Hindlimb muscle (tissue), 1 donor: ENCODE results near the gene PRDX2. TPM values are rescaled to one million over a fixed set of nuclear protein-coding genes. Genes with fewer than 3 reads are reported as not detected.
A peak's percentile ranks its signal among the peaks of the same experiment; 100 is the strongest.

Experiments used
- DNase-seq: peaks from one replicate; pipeline ENCODE4 v3.0.0-alpha.2; 2013
- polyA plus RNA-seq: library from polyadenylated mRNA; unstranded; fragments of 120-200 nt; gene quantifications from one replicate; pipeline ENCODE4 v1.2.1, GENCODE V29; 2013; ENCODE audit not compliant: insufficient read length

The PRDX2 gene
- polyA plus RNA-seq, 1 donor: 169 TPM

DNA sequence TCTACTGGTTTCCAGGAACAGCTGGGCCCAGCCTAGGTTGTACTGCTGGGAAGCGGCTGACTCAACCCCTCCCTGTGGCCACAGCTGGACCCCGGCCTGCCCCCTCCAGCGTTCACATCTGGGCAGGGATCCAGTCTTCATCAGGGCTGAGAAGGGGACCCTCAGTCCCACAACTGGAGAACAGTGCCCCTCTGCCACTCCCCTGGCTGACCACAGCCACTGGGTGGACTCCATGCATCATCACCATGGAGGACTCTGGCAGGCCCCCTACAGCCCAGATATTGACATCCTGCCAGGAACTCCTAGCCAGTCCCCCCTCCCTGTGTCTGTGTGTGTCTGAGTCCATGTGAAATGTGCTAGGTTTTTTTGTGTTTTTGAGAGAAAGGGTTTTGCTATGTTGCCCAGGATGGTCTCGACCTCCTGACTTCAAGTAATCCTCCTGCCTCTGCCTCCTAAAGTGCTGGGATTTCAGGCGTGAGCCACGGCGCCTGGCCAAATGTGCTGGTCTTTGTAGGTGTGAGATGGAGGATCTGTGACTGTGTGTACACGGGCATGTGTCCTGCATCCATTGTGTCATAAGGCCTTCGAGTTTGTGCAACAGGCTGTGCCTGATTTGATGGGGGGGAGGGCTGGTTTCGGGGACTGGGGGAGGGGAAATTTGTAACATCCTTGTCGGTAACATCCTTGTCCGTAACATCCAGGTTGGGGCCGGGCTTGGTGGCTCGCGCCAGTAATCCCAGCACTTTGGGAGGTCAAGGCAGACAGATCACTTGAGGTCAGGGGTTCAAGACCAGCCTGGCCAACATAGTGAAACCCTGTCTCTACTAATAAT, 22.2 kb downstream of the PRDX2 start:
- peak; percentile 82 for DNase-seq

DNA sequence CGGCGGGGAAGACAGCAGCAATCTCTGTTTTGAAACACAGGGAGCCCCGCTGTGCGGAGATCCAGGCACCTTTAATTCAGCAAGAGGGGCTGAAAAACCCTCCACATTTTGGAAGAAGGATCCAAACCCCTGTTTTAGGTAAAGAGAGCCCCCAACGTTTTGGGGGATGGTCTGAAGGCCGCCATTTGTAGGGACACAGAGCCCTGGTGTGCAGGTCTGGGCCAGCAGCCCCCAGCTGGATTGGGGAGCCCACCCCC, 22.8 kb downstream of the PRDX2 start:
- DNase-seq: no peak

DNA sequence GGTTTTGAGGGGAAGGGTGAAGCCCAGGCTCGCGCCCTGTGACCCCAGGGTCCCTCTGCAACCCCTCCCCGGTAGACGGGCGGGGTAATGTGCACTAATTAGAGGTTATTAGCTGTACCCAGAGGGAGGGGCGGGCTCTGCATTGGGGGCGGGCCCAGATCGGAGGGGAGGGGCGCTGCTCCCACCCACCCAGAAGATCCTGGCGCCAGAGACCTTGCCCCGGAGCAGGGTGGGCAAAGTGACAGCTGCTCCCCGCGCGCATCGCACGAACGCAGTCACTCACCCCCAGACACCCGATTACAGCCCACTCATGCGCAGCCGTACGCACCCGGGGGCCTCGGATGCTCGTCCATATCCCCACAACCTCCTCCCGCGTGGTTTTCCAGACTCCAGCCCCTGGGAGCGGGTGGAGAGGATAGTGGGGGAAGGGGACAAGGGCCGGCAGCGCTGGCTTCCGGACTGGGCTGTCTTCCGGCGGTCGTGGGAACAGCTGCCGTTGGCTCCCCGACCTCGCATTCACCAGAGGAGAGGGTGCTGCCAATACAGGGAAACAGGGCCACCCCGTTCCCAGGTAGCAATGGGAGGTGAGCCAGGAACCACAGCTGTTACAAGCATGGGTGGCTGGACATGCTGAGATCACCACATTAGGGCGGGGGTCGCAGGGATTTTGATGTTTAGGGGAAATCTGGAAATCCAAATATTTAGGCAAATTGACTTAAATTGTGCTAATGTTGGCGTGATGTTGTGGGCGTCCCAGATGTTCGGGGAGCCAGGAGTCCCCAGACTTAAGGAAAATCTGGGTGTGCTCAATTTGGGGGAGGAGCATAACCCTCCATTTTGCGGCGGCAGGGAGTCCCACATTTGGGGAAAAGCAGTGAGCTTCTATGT, 23.3 kb downstream of the PRDX2 start:
- DNase-seq: no peak

DNA sequence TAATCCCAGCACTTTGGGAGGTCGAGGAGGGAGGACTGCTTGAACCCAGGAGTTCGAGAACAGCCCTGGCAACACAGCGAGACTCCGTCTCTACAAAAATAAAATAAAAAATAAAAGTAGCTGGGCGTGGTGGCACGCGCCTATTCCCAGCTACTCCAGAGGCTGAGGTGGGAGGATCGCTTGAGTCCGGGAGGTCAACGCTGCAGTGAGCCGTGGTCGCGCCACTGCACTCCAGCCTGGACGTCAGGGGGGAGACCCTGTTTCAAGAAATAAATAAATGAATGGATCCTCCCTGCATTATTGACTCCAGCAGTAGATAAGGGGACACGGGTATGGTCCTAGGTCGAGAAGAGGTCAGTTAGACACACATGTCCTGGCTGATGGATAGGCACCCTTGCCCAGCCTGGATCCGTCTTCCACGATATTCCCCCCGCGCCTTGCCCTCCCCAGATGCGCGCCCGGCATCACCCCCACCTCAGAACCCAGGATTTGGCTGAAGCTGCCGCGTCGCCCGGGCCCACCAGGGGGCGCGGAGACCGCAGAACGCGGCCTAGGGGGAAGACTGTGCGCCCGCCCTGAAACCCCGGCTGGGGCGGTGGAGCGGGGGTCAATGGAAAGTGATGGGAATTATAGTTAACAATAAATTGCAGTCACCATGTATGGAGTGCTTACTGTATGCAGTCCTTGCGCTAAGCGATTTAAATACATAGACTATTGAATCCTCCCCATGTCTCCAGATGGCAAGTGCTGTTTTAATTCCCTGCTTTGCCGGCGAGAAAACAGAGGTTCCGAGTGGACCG, 24.2 kb downstream of the PRDX2 start:
- peak; percentile 87 for DNase-seq

DNA sequence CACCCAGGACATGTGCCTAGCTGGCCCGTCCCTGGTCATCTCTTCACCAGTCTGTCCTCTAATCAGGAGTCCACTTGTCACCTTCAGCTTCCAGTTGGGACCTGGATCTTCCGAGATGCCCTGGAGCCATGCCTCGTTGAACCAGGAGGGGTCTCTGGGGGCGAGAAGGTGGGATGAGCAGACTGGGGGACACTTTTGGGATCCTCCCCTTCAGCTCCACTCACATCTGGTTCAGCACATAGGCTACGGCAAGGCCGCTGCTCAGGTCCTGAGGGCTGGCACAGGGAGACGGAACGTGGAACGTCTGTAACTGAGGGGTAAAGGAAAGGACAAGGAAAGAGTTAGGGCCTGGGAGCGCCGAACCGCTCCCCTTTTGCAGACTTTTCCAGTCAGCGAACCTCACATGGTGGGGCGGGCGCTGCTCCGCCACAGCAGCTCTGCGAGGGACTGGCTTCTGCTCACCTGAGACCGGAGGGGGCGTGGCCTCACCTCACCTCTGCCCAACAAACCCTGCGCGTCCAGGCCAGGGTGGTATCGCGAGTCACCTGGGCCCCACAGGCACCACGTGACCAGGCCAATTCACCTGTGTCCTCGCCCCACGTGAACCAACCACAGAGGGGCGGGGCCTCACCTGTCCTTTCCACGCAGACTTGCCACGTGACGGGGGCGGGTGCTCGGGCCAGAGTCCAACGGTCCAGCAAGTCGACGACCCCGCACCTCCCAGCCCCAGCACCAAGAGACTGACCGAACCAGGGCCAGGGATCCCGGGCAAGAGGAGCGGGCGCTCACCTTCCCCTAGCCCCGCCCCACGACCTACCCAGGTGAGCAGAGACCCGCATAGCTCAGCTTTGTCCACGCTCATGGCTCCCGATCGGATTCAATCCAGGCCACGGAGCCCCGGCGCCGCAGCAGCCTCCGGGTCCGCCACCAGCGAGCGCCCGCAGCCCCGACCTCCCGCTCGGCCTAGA, 26.7 kb downstream of the PRDX2 start, which contains the start of gene HOOK2:
HOOK2 (minus strand) TSS at position 965 of the 968 bp plus-strand sequence; CDS start at position 862, 103 bp downstream.
- no peak for DNase-seq

DNA sequence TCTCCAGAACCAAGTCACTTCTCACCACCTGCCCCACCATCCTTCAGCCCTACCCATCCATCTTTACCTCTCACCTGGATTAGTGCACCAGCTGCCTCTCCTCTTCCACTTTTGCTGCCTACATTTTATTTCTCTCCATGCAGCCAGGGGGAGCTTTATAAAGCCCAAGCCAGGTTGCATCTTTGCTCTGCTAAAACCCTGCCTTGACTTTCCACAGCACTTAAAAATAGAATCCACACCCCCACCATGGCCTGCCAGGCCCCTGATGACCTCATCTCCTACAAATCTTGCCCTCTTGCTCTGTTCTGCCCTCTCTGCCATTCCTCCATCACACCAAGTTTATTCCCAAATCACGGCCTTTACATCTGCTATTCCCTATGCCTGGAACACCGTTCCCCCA, 28.0 kb downstream of the PRDX2 start:
- no peak for DNase-seq

DNA sequence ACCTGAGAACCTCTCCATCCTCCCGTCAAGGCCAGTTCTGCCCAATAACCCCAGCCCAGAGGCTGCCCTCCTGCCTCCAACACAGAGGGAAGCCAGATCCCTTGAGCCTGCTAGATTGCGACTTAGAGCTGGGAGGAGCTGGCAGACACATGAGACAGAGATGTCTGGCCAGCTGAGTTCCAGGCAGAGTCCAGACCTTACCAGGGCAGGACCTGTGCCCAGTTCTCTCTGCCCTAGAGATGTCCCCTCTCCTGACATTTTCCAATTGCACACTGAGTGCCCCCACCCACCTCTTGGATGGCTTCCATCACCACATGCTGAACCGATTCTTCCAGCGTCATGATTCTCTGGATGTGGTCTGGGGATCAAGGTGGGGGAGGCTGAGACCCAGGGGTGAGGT, 29.3 kb downstream of the PRDX2 start:
- DNase-seq: no peak

DNA sequence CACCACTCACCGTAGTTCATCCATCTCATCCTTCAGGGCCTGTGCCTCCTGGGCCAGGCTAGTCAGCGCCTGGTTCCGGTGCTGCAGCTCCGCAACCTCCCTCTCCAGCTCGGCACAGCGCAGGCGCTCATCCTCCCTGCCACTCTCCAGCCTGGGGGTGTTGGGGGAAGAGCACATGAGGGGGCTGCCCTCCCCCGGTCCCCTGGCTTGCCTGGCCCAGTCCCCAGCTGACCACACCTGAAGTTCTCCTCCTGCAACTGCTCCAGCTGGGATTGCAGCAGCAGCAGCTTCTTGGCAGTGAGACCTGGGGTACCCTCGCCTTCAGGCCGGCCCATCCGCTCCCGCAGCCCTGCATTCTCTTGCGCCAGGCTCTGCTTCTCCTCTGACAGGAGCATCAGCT, 30.7 kb downstream of the PRDX2 start:
- DNase-seq: no peak

DNA sequence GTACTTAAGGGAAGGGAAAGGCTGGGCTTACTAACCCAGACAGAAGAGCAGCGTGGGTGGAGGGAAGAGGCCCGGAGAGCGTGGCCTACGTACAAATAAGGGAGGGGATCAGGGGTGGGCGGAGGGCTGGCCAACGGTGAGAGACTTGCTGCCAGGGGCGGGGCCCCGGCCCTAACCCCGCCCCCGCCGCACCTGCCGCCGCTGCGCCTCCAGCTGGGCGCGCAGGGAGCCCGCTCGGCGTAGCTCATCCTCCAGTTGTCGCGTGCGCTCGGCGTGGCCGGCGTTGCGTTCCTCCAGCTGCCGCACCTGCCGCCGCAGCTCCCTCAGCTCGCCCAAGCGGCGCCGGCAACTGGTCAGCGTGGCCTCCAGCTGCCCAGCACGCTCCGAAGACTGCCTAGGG, 31.9 kb downstream of the PRDX2 start:
- no peak for DNase-seq

DNA sequence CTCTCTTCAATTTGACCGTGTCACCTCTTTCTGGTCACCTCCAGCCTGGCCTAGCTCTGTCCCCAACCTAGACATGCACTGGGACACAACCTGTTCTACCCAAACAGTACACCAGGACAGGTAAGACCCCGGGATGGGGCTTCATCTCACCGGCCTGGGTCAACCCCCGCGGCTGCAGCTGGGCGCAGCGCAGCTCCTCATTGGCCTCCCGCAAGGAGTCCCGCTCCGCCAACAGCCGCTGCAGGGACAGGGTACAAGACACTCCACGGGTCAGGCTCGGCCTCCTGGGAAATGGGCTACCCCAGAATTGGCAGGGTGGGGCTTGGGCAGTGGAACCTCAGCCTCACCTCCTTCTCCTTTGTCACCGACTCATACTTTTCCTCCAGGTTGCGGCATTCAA, 33.9 kb downstream of the PRDX2 start:
- no peak for DNase-seq

DNA sequence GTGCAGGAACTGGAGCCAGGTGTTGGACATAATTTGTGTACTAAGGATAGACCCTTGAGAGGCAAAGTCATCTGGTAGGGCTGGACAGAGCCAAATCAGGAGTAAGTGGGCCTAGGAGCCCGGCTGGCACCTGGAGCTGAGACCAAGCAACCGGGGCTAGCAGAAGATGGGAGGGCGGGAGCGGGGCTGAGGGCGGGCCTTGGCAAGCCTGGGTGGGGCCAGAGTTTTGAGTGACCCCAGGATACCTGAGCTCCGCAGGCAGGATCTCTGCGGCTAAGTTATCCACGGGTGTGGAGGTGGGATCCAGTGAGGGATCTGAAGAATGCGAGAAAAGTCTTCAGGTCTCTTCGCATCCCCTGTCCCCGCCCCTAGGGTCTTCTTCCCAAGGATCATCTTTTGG, 34.5 kb downstream of the PRDX2 start:
- DNase-seq: no peak

DNA sequence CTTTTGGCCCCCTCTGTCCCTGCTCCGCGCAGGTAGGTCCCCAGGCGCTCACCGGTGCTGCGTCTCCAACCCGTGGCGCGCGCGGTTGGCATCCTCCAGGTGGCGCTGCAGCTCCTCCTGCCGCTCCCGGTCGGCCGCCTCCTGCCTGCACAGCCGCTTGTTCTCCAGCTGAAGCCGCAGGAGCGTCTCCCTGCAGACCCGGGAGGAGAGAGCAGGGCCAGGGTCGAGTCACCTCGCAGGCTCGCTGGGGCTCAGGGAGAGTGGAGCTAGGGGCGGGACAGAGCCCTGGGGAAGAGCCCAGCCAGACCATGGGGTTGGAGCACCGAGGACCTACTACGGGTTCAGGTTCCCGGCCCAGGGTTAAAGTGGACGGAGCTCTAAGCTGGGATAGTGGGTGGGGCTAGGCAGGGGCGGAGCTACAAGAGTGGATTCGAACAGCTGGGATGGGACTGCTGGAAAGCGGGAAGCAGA, 35.5 kb downstream of the PRDX2 start:
- DNase-seq: peak; percentile 75

DNA sequence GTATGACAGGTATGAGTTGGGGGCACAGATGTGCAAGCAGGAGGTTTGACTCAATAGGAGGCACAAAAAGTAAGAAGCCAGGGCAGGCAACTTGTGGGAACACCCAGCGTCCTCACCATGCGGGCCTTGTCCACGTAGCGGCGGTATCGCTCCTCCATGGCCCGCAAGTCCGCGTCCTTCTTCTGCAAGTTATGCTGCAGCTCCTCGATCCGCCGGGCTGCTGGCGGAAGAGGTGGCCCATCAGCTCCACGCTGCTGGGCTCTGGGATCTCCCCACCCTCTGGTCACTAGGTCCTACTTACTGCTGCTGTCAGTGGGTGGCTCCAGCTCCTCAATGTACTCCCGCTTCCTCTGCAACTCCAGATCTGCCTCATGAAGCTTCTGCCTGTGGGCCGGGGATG, 36.9 kb downstream of the PRDX2 start:
- DNase-seq: no peak

DNA sequence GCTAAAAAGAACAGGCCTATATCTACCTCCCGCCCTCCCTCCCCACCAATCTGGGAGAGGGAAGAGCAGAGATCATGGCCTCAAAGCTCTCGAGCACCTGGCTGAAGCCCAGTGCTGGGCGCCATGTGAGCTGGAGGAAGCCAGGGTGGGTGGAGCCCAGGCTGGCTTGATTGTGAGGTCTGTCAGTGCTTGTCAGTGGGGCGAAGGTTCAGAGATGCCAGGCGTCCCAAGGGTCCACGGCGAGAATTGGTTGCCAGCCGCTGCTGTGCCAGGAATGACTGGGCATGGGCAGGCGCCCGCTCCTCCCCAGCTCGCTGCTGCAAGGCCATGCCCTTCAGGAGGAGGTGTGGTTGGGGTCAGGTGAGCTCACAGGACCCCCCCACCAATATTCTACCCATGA, 38.5 kb downstream of the PRDX2 start:
- DNase-seq: no peak

DNA sequence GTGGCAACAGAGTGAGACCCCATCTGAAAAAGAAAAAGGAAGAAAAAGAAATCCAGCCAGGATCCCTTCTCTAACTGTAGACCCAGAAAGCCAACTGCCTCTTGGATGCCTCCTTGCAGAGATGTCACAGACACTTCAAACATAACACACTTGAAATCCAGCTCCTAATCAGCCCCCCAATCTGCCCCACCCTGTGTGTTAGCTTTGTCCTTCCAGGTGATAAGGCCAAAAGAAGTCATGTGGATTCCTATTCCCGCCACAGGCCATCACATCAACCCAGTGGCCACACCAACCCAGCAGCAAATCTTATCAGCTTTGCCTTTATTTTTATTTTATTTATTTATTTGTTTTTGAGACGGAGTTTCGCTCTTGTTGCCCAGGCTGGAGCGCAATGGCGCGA, 41.9 kb downstream of the PRDX2 start:
- no peak for DNase-seq

DNA sequence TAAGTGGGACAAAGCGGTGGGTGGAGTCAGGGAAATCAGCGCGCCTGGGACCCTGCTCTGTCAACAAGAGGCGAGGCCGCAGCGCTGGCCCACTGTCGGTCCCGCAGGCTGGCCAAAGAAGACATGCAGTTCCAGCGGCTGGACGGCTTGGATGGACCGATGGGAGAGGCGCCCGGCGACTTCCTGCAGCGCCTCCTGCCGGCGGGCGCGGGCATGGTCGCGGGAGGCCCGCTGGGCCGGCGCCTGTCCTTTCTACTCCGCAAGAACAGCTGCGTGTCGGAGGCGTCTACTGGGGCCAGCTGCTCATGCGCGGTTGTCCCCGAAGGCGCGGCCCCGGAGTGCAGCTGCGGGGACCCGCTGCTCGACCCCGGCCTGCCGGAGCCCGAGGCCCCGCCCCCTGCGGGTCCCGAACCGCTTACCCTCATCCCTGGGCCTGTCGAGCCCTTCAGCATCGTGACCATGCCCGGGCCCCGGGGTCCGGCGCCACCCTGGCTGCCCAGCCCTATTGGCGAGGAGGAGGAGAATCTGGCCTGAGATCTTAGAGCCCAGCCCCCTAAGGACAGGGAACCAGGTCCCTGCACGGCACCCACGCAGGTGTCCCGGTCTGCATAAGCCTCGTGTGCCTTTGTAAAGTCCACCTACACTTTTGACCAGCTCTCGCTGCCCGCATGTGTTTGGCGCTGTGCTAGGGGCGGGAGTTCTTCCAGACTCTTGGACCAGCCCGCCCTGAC, 43.9 kb downstream of the PRDX2 start:
- DNase-seq: peak; percentile 80

DNA sequence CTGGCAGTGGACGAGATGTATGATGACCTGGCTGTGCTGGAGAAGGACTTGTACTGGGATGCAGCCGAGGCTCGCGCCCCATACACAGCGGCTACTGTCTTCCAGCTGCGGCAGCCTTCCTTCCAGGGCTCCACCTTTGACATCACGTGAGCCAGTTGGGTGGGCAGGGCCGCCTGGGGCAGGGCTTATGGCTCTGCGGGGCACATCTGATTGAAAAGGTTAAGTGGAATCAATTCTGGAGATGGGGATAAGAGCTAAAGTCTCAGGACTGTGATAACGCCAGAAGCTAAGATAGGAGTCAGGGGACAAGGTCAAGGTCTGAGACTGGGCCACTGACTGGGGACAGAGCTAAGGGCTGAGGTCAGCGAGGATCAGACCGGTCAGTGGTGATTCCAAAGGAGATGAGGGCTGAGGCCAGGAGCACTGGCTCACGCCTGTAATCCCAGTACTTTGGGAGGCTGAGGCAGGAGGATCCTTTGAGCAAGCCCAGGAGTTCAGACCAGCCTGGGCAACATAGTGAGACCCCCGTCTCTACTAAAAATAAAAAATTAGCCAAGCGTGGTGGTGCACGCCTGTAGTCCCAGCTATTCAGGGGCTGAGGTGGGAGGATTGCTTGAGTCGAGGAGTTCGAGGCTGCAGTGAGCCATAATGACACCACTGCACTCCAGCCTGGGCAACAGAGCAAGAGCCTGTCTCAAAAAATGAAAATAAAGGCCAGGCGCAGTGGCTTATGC, 45.3 kb downstream of the PRDX2 start:
- DNase-seq: no peak

DNA sequence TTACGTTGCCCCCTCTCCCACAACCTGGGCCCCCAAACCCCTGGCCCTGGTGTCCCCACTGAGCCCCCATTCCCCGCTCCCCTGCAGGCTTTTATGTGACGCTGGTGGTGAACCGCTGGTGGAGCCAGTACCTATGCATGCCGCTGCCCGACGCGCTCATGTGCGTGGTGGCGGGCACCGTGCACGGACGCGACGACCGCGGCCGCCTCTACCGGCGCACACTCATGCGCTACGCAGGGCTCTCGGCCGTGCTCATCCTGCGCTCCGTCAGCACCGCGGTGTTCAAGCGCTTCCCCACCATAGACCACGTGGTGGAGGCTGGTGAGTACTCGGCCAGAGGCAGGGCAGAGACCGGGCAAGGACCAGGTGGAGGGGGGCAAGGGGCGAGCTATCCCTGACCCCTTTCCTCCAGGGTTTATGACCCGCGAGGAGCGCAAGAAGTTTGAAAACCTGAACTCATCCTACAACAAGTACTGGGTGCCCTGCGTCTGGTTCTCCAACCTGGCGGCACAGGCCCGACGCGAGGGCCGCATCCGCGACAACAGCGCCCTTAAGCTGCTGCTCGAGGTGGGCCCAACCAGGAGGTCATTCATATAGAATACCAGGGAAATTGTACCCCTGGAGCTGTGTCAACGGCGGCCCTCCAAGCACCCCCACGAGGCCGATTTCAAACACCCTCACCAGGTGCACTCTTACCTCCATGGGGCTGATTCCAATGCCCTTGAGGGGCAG, 47.0 kb downstream of the PRDX2 start:
- no peak for DNase-seq

DNA sequence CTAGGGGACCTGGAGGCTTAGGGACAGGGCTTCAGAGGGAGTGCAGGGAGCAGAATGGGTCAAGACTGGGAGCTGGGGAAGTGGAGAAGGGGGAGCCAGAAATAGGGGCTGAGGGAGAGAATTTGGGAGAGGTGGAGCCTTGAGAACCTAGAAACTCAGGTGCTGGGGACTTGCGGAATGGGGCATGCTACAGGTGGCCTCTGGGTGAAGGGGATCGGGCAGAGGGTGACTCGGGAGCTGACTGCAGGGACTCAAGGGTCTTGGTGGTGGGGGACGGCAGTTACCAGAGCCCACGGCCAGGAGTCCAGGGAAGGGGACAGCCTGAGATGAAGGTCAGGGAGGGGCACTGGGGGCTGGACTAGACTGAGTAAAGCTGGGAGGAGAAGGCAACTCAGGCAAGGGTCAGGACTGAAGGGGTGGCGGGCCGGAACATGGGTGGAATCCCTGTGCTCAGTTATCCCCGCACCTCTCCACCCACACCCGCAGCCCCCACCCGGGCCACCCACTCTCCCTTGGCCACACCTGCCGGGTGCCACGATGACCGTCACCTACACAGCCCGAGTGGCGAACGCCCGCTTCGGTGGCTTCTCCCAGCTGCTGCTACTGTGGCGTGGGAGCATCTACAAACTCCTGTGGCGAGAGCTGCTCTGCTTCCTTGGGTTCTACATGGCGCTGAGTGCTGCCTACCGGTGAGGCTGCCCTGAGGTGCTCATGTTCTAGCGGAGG, 49.4 kb downstream of the PRDX2 start:
- no peak for DNase-seq
